GM12892 (cell line): ENCODE results near the gene KIAA1217.
A peak's percentile ranks its signal among the peaks of the same experiment; 100 is the strongest.

Experiments used
- DNase-seq: peaks from one replicate; pipeline ENCODE4 v3.0.0; 2011; ENCODE audit not compliant: insufficient read length
- FAIRE-seq: peaks from 2 replicates; lab custom pipeline; 2011; peaks lifted over from hg19 to GRCh38; lab: Jason Lieb, UNC
- POLR2A ChIP-seq: IDR thresholded peaks from 2 replicates; pipeline ENCODE4 v1.6.1; 2011; ENCODE audit warnings: low read depth, low read length, control low read depth
- POLR2AphosphoS5 ChIP-seq: IDR thresholded peaks from 2 replicates; pipeline ENCODE4 v1.6.1; 2011; ENCODE audit warnings: low read depth, low read length, control low read depth
- TAF1 ChIP-seq: IDR thresholded peaks from 2 replicates; pipeline ENCODE4 v1.6.1; 2011; ENCODE audit warnings: low read depth, mild to moderate bottlenecking, control low read depth, low read length, borderline replicate concordance

KIAA1217 gene

DNA sequence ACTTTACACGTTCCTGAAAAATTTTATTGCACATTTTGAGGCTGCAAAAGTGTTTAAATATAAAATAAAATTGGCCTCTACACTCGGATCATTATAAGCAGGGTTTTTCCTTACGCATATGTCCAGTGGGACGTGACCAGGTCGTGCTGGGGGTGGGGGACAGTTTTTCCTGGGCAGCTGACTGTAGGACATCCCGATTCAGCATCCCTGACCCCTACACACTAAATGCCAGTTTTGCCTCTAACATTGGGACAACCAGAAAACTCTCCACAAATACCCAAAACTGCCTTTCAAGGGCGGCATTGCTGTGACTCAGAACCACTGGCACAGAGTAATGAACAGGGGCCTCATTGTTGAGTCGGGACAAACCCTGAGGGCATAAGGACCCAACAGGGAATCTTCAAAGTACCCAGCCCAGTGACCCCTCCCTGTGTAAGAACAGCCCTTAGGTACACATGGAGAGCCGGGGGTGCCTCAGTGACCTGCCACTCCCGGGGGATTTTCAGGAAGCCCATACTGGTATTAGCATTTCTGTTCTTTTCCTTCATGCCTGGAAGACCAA is 344.2 kb downstream of the KIAA1217 start:
- TF ChIP-seq POLR2A: no peak
- FAIRE-seq (no peak), DNase-seq (no peak)

GRCh38 chr10:24554036-24554435 is 345.1 kb downstream of the KIAA1217 start:
- no peak for DNase-seq
- no peak for FAIRE-seq
- TF ChIP-seq TAF1 (no peak), POLR2A (no peak), POLR2AphosphoS5 (no peak)

GRCh38 chr10:24556126-24556749 is 347.3 kb downstream of the KIAA1217 start:
- no peak for FAIRE-seq
- no peak for DNase-seq
- TF ChIP-seq POLR2AphosphoS5 (no peak), POLR2A (no peak), TAF1 (no peak)

GRCh38 chr10:24556750-24557742 is 348.1 kb downstream of the KIAA1217 start:
- no peak for TF ChIP-seq POLR2A
- no peak for TF ChIP-seq POLR2AphosphoS5
- TF ChIP-seq TAF1: no peak
- FAIRE-seq: peak; percentile 67
- peak; percentile 15 for DNase-seq

DNA sequence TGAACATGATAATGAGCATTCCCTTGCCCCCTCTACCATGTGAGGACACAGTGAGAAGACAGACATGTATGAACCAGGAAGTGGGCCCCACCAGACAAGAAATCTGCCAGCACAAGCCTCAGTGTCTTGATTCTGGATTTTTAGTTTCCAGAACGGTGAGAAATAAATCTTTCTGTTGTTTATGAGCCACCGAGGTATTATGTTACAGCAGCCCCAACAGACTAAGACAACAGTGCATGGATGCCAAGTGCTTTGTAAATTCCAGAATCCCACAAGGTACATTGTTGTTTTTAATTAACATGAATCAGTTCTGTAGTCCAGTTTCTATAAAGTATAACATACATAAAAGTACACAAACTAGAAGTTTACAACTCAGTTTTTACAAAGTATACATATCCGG is 352.5 kb downstream of the KIAA1217 start:
- FAIRE-seq: no peak
- TF ChIP-seq POLR2AphosphoS5 (no peak), TAF1 (no peak), POLR2A (no peak)
- no peak for DNase-seq

DNA sequence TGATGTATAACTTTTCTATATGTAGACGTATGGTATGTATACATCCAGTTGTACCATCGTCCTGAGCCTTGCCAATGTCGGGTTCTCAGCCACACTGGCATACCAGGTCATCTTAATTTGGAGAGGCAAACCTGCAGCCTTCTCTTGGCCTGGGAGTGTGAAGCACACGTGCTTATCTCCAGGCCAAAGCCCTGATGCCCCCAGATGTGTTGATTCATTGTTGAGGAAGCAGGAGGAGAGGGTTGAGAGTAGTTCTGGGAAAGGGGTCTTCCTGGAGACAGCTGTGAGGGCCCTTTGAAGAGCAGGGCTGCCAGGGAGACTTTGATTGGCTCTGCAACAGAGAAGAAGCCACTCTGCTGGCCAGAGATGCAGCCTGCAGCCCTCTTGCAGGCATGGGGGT is 359.1 kb downstream of the KIAA1217 start:
- no peak for DNase-seq
- no peak for TF ChIP-seq TAF1
- no peak for TF ChIP-seq POLR2AphosphoS5
- no peak for TF ChIP-seq POLR2A
- FAIRE-seq: no peak

DNA sequence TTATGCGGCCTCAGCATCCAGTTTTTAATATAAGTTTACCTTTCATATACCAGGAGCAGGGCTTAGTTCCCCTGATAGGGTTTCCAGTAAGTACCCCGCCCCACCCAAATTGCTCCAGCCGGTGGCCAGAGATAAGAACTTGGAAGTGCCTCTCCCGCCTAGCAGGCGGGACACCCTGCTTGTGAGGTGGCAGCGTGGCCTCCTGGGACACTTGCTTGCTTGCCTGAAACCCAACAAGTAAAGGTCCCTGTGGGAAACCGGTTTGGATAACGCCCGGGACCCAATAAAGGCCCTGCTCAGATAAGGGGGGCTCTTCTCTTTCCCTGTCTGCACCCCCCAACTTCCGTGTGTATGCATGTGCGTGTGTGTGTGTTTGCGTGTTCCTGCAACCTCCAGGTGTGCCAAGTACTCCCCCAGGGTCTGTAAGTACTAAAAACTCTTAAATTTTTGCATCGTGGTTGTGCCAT is 360.4 kb downstream of the KIAA1217 start:
- FAIRE-seq (no peak), DNase-seq (no peak)
- no peak for TF ChIP-seq POLR2AphosphoS5
- no peak for TF ChIP-seq TAF1
- TF ChIP-seq POLR2A: no peak

- no peak for DNase-seq
- TF ChIP-seq TAF1 (no peak), POLR2A (no peak), POLR2AphosphoS5 (no peak)
- FAIRE-seq: no peak
Measured at GRCh38 chr10:24569828-24570657, 361.1 kb downstream of the KIAA1217 start.

GRCh38 chr10:24570658-24571426 is 361.9 kb downstream of the KIAA1217 start:
- TF ChIP-seq POLR2AphosphoS5: no peak
- TF ChIP-seq TAF1: no peak
- TF ChIP-seq POLR2A: no peak
- FAIRE-seq: no peak
- DNase-seq: no peak

- TF ChIP-seq POLR2A: no peak
- no peak for TF ChIP-seq TAF1
- no peak for TF ChIP-seq POLR2AphosphoS5
- FAIRE-seq (no peak), DNase-seq (no peak)
Measured at GRCh38 chr10:24571870-24572450, 363.0 kb downstream of the KIAA1217 start.
